GM12878 (cell line): ENCODE results near the gene MGMT. TPM values are rescaled to one million over a fixed set of nuclear protein-coding genes. Genes with fewer than 3 reads are reported as not detected.

Experiments
- ATAC-seq: fragments of 200-7000 bp; cut with Tn5 transposase; 3 replicates; pipeline ENCODE4 v1.9.1; 2020; ENCODE audit warnings: mild to moderate bottlenecking, moderate library complexity
- BruUV-seq: library from RNA; stranded (reverse); fragments of 400-500 nt; replicated peaks from 2 replicates; lab custom pipeline; 2021; lab: Mats Ljungman, UMichigan
- CTCF ChIA-PET: fragments of 300-600 bp; sonication (Branson Sonifier 250); formaldehyde crosslinking; extraction: SDS; loops from one replicate; lab custom pipeline; 2021; ENCODE audit warnings: inconsistent platforms; lab: Yijun Ruan, JAX
- POLR2A ChIA-PET: fragments of 350-600 bp; formaldehyde crosslinking; extraction: SDS; loops from one replicate; lab custom pipeline; 2021; ENCODE audit warnings: inconsistent platforms; lab: Charles Lee
- RAD21 ChIA-PET: fragments of 300-600 bp; sonication (Branson Sonifier 250); formaldehyde crosslinking; loops from one replicate; lab custom pipeline; 2023; ENCODE audit warnings: antibody characterized with exemption; ENCODE audit not compliant: unreplicated experiment; lab: Charles Lee
- SMC1A ChIA-PET: fragments of 300-600 bp; sonication (Branson Sonifier 250); formaldehyde crosslinking; loops from one replicate; lab custom pipeline; 2023; ENCODE audit not compliant: unreplicated experiment, uncharacterized antibody; lab: Charles Lee
- DNase-seq: peaks from one replicate; pipeline ENCODE4 v3.0.0-alpha.2; 2011; ENCODE audit warnings: low read depth, low spot score
- FAIRE-seq: peaks from 3 replicates; lab custom pipeline; 2011; peaks lifted over from hg19 to GRCh38; lab: Jason Lieb, UNC
- H2AFZ ChIP-seq: 2 replicates; pipeline ENCODE4 v1.6.0; 2011; ENCODE audit warnings: low read depth, low read length, control low read depth; ENCODE audit not compliant: control insufficient read depth
- H3K27ac ChIP-seq: 2 replicates; pipeline ENCODE4 v1.5.1; 2011; ENCODE audit warnings: control low read depth; ENCODE audit not compliant: control insufficient read depth, insufficient read depth
- H3K27me3 ChIP-seq, 2 experiments: replicated peaks in 1 of 2; 2 replicates each; pipeline versions ENCODE4 v1.6.0 to v1.6.1; 2011; ENCODE audit warnings: low read length in 1 of 2; ENCODE audit not compliant: control insufficient read depth in 2 of 2, insufficient read depth in 2 of 2
- H3K36me3 ChIP-seq, 2 experiments: 2 replicates each; pipeline ENCODE4 v1.5.1; 2011; ENCODE audit warnings: low read length in 1 of 2; ENCODE audit not compliant: control insufficient read depth in 2 of 2, insufficient read depth in 2 of 2
- H3K4me1 ChIP-seq: 2 replicates; pipeline ENCODE4 v1.6.1; 2011; ENCODE audit warnings: mild to moderate bottlenecking, low read length, moderate library complexity, mixed read lengths; ENCODE audit not compliant: control insufficient read depth, insufficient read depth
- H3K4me2 ChIP-seq: 2 replicates; pipeline ENCODE4 v1.6.0; 2011; ENCODE audit warnings: control low read depth; ENCODE audit not compliant: control insufficient read depth, insufficient read depth
- H3K4me3 ChIP-seq: fragments of 200-600 bp; sonication (generic); 2 replicates; pipeline ENCODE4 v1.5.1; 2016
- H3K79me2 ChIP-seq: 2 replicates; pipeline ENCODE4 v1.6.0; 2011; ENCODE audit warnings: low read length; ENCODE audit not compliant: control insufficient read depth, insufficient read depth
- H3K9ac ChIP-seq: 2 replicates; pipeline ENCODE4 v1.8.0; 2011; ENCODE audit warnings: low read length, control low read depth, mixed read lengths; ENCODE audit not compliant: control insufficient read depth, insufficient read depth
- H3K9me3 ChIP-seq: replicated peaks from 3 replicates; pipeline ENCODE4 v1.5.1; 2011; ENCODE audit warnings: mild to moderate bottlenecking, low read length; ENCODE audit not compliant: control insufficient read depth, insufficient read depth
- H4K20me1 ChIP-seq: 2 replicates; pipeline ENCODE4 v1.6.0; 2011; ENCODE audit not compliant: control insufficient read depth, insufficient read depth
- BACH1 ChIP-seq: fragments of 450-650 bp; IDR thresholded peaks from 2 replicates; pipeline ENCODE4 v1.6.1; 2017; ENCODE audit warnings: mild to moderate bottlenecking, borderline replicate concordance
- BCL3 ChIP-seq: IDR thresholded peaks from 2 replicates; pipeline ENCODE4 v1.6.1; 2011; ENCODE audit warnings: borderline replicate concordance, low read depth, mild to moderate bottlenecking, moderate library complexity, low read length; ENCODE audit not compliant: insufficient read depth, poor library complexity, severe bottlenecking
- CEBPB ChIP-seq, 2 experiments: fragments of 150-350 bp in 1 of 2; IDR thresholded peaks; 2 replicates each; pipeline ENCODE4 v1.6.1; 2012 to 2014; ENCODE audit warnings: low read depth in 2 of 2, low read length in 2 of 2, borderline replicate concordance in 1 of 2, inconsistent platforms in 1 of 2
- ETV6 ChIP-seq, 2 experiments: fragments of 450-650 bp in 1 of 2; IDR thresholded peaks in 1 of 2; conservative IDR thresholded peaks in 1 of 2; 2 replicates each; pipeline ENCODE4 v1.6.1; 2014; ENCODE audit warnings: antibody characterized with exemption in 1 of 2, borderline replicate concordance in 1 of 2, low read depth in 1 of 2, mild to moderate bottlenecking in 1 of 2, moderate library complexity in 1 of 2
- GATAD2B ChIP-seq: fragments of 450-650 bp; conservative IDR thresholded peaks from 2 replicates; pipeline ENCODE4 v1.6.1; 2017; ENCODE audit warnings: low read depth, mild to moderate bottlenecking, moderate library complexity
- MAX ChIP-seq: IDR thresholded peaks from 2 replicates; pipeline ENCODE4 v1.6.1; 2012; ENCODE audit warnings: low read depth, low read length, improper control_type of control experiment
- MLLT1 ChIP-seq: fragments of 450-650 bp; IDR thresholded peaks from 2 replicates; pipeline ENCODE4 v1.6.1; 2016; ENCODE audit warnings: mild to moderate bottlenecking
- MXI1 ChIP-seq: fragments of 150-350 bp; IDR thresholded peaks from 2 replicates; pipeline ENCODE4 v1.6.1; 2011; ENCODE audit warnings: low read depth, mild to moderate bottlenecking, inconsistent platforms, low read length, improper control_type of control experiment
- NR2C2 ChIP-seq: IDR thresholded peaks from 2 replicates; pipeline ENCODE4 v1.6.1; 2011; ENCODE audit warnings: borderline replicate concordance, low read depth; ENCODE audit not compliant: control insufficient read depth, insufficient read length
- PAX5 ChIP-seq: IDR thresholded peaks from 2 replicates; pipeline ENCODE4 v1.6.1; 2011; ENCODE audit warnings: low read depth, low read length, borderline replicate concordance
- PBX3 ChIP-seq: IDR thresholded peaks from 2 replicates; pipeline ENCODE4 v1.6.1; 2011; ENCODE audit warnings: mild to moderate bottlenecking, low read depth, low read length, moderate library complexity; ENCODE audit not compliant: insufficient replicate concordance
- SP1 ChIP-seq: IDR thresholded peaks from one replicate; pipeline ENCODE4 v1.6.1; 2011; ENCODE audit warnings: low read depth, low read length
- ZNF207 ChIP-seq: fragments of 450-650 bp; IDR thresholded peaks from 2 replicates; pipeline ENCODE4 v1.6.1; 2014; ENCODE audit warnings: antibody characterized with exemption, mild to moderate bottlenecking, borderline replicate concordance
- ZNF274 ChIP-seq: IDR thresholded peaks from one replicate; pipeline ENCODE4 v1.8.0; 2011; ENCODE audit not compliant: insufficient read length, insufficient read depth
- ZNF592 ChIP-seq: fragments of 450-650 bp; IDR thresholded peaks from 2 replicates; pipeline ENCODE4 v1.6.1; 2017; ENCODE audit warnings: mild to moderate bottlenecking, moderate library complexity
- WGBS: methylation state at CpG from one replicate; pipeline ENCODE4 v1.1.6; 2016; ENCODE audit warnings: low lambda C conversion rate; ENCODE audit not compliant: insufficient replicate concordance, insufficient coverage; ENCODE audit errors: missing lambda C conversion rate; 5-methylcytosine and 5-hydroxymethylcytosine counted together
- in situ Hi-C: fragments of 300-500 bp; cut with MboI; formaldehyde crosslinking; loops from 9 replicates; pipeline ENCODE4 v1.14.3; 2018; ENCODE audit warnings: mixed read lengths
- intact Hi-C: fragments of 100-400 bp; cut with micrococcal nuclease; formaldehyde crosslinking; loops from one replicate; pipeline ENCODE4 v1.14.2; 2022; ENCODE audit not compliant: unreplicated experiment
- polyA plus RNA-seq, 11 experiments: library from polyadenylated mRNA; depleted of rRNA in 4 of 11; unstranded in 6 of 11; stranded (reverse) in 5 of 11; fragments of >200 nt; fragmentation: Nextera tagmentation in 4 of 11; fragmentation: Illumina TruSeq in 1 of 11; extraction: Ambion mirVana in 4 of 11; extraction: Trizol in 1 of 11; gene quantifications; 1 replicate in 1 of 11; 2 replicates in 10 of 11; pipeline versions ENCODE4 v1.2.1 to v1.2.3, GENCODE V29; 2011 to 2016; ENCODE audit warnings: inconsistent platforms in 2 of 11, missing spikeins in 2 of 11, low read depth in 1 of 11
- total RNA-seq, 4 experiments: library from RNA; depleted of rRNA in 3 of 4; stranded (reverse); fragments of >200 nt in 3 of 4; fragmentation: Illumina TruSeq in 1 of 4; extraction: Trizol in 1 of 4; gene quantifications; 2 replicates each; pipeline versions ENCODE4 v1.2.1 to v1.2.3, GENCODE V29; 2013 to 2021

MGMT gene
- total and polyA plus RNA-seq, 10 of the 15 experiments (the other 5 are each of a cell fraction or from before 2014, with no cell fraction given): 0.16 to 24.2 (median 13.3) TPM

- ChIA-PET SMC1A (no interaction called here), POLR2A (no interaction called here), RAD21 (no interaction called here), CTCF (no interaction called here)
- in situ Hi-C loops: no loop called here
- FAIRE-seq (no peak), DNase-seq (no peak), ATAC-seq (no peak)
- H4K20me1 ChIP-seq: no peaks in the 10 kb centered on the region
- H3K4me2 ChIP-seq: no peak overlapping the region
- no peak overlapping the region for H2AFZ ChIP-seq
- H3K9ac ChIP-seq: no peak overlapping the region
- no peaks in the 10 kb centered on the region for H3K79me2 ChIP-seq
- H3K9me3 ChIP-seq: no peaks in the 10 kb centered on the region
- H3K4me1 ChIP-seq: no peaks in the 10 kb centered on the region
- WGBS: 88% methylated on average over 4 of the region's 4 CpGs
- no peak overlapping the region for H3K4me3 ChIP-seq
- H3K27me3 ChIP-seq: no peaks in the 10 kb centered on the region
- BruUV-seq: no TSS peak
- intact Hi-C loops: no loop called here
- H3K27ac ChIP-seq: no peak overlapping the region
- no peaks in the 10 kb centered on the region for H3K36me3 ChIP-seq
- TF ChIP-seq CEBPB (IDR thresholded peaks at IDR 0.05; ENCODE audit: borderline replicate concordance in 1 of 2, low read depth in 2 of 2, low read length in 2 of 2) (no peak), PAX5 (no peak), MXI1 (no peak), MAX (no peak), GATAD2B (no peak), SP1 (no peak), ZNF207 (no peak), ZNF274 (no peak), BCL3 (no peak), PBX3 (no peak), BACH1 (no peak), ETV6 (conservative IDR thresholded peaks at IDR 0.05 in 1 of 2, IDR thresholded peaks at IDR 0.05 in 1 of 2; ENCODE audit: borderline replicate concordance in 1 of 2, low read depth in 1 of 2) (no peak), ZNF592 (no peak), NR2C2 (no peak), MLLT1 (no peak)
Observed at GRCh38 chr10:129689671-129690071, 222.6 kb downstream of the MGMT start.
